HG02938 (cell line): ENCODE data around the gene LBX2.

ENCODE experiments used
- ATAC-seq: cut with Tn5 transposase; IDR thresholded peaks from one replicate; pipeline ENCODE4 v1.9.1; 2021; ENCODE audit warnings: mild to moderate bottlenecking, moderate library complexity; ENCODE audit not compliant: unreplicated experiment

LBX2 gene

DNA sequence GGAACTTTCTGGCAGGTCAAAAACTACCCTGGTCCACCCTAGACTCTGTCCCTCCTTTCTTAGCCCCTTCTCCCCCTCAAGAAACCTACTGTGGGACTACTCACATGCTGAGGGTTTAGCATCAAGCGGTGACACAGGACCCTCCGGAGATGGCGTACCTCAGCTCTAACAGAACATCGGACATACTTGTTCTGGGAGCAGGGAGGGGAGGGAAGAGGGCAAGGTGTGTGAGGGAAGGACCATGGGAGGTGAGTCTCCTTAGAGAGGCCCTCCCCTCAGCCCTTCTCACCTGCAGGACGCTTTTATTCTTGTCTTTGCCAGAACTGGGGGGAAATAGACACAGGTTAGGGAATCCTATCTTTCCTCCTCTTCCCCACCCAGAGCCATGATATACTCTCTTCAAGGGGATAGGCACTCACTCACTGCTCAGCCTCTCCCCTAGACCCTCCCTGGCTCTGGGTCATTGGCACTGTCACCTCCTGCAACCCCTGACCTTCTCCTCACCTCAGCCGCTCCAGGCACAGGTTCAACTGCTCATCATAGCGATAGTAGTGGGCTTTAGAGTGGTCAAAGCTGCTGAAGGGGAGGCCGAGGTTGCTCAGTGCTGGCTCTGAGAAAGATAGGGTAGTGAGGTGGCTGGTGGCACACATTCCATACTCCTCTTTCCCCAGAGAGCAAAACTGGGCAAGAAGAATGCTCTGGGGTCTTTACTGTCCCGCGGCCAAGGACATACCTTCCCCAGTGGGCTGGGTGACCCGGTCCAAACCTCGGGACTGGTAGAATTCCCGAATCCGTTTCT, 6.2 kb upstream of the LBX2 start:
- no peak for ATAC-seq

GRCh38 chr2:74504591-74504990, 5.2 kb upstream of the LBX2 start:
- no peak for ATAC-seq

GRCh38 chr2:74503506-74504475, 4.4 kb upstream of the LBX2 start:
- ATAC-seq = no peak

DNA sequence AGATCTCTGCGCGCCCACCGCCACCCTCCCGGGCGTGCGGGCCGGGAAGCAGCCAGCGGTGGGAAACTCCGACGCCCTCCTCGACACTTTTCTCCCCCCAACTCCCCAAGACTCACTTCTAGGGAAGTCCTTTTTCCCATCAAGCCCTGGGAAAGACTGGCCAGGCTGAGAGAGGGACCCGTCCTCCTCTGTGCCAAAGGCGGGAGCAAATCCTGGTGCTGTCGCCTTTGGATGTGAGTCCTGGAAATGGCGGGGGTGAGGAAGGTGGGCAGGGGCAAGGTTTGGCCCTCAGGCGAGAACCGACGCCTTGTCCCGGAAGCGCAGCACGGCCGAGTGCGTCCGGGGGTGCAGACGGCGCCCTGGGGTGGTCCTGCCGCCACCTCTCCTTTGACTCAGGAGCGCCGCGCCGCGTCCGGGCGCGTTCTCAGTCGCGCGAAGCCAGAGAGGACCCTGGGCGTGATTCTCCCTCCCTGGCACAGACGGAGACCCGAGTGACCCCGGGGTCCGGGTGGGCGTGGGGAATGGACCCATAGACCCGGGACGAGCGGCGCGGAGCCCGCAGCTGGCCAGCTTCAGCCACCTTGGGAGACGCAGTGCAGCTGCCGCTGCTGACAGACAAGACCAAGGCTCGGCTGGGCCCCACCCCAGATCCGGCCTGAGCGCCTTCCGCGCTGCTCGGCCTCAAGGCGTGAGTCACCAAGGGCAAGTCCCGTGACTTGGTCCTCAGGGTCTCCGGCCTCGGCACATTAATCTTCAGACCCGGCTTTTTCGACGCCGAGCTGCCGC, 3.5 kb upstream of the LBX2 start:
- peak; percentile 31 for ATAC-seq

GRCh38 chr2:74502147-74502719, 2.8 kb upstream of the LBX2 start:
- ATAC-seq = no peak

GRCh38 chr2:74501335-74502071, 2.1 kb upstream of the LBX2 start:
- no peak for ATAC-seq

DNA sequence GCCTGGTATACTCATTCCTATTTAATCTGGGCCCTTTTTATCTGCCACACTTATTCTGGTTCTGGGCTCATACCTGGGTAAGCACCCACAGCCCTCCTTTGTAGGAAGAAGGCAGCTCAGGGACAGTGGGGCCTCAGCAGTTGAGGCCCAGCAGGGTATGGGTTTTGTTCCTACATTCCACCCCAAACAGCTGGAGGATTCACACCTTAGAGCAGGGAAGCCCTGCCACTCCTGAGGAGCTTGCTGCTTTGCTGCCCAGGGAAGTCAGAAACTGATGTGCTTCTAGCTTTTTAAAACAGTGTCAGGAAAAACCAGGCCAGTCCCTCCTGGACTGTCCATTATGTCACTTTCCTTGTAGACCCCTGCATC, 1.2 kb upstream of the LBX2 start:
- ATAC-seq = no peak

DNA sequence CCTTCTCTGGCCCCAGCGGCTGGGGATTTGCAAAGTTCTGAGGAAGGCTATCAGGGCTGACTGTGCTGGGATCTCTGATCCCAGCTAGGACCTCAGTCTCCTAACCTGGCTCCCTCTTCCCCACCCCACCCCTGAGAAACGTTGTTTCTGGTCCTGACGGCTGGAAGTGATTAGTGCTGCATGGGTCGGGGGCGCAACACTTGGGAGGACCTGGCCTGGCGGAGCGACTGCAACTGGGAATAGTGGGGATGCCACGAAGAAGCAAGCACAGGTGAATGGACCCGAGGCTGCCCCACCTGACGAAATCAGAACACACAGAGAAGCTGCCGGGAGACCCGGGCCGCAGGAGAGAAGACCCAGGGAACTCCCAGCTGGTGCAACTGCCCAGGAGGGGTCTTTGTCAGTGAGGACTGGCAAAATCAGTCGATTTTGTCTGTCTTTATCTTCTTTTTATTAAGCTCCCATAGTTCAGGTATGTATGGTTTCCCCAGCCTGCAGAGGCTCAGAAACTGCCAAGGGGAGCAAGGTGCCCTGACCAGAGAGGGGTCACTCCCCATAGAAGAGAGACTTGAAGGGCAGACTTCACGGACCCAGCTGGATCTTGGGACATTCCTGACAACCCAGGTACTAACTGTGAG, 656 bp upstream of the LBX2 start:
- ATAC-seq = no peak

DNA sequence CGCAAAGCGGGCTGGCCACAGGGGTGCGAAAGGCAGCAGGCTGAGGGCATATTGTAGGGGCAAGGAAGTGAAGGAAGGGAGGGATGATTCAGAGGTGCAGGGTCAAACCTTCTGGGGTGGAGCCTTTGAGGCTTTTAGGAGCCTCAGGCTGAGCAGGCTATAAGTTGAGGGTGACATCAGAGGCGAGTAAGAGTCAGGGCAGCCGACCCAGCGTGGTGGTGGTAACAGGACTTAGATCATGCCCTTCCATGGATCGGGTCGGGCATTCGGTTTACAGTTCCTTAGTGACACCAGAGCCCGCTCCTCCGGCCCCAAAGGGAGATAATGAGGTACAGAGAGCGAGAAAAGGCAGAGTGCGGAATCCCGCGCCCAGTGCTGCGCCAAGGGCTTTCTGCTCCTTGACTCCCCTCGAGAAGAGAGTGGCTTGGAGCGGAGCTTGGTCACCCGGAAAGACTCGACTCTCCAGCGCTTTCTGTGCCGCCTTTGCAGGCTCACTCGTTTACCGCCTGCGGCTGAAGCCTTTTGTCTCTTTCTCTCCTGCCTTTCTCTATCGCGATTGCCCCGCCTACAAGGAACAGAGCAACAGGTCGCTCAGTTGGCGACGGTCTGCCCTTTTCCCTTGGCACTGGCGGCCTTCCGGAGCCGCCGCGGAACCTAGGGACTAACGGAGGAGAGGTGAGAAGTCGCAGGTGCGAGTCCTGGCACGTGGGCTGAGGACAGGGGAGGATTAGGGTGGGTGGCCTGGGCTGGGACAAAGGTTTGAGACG, 720 bp downstream of the LBX2 start:
- no peak for ATAC-seq

DNA sequence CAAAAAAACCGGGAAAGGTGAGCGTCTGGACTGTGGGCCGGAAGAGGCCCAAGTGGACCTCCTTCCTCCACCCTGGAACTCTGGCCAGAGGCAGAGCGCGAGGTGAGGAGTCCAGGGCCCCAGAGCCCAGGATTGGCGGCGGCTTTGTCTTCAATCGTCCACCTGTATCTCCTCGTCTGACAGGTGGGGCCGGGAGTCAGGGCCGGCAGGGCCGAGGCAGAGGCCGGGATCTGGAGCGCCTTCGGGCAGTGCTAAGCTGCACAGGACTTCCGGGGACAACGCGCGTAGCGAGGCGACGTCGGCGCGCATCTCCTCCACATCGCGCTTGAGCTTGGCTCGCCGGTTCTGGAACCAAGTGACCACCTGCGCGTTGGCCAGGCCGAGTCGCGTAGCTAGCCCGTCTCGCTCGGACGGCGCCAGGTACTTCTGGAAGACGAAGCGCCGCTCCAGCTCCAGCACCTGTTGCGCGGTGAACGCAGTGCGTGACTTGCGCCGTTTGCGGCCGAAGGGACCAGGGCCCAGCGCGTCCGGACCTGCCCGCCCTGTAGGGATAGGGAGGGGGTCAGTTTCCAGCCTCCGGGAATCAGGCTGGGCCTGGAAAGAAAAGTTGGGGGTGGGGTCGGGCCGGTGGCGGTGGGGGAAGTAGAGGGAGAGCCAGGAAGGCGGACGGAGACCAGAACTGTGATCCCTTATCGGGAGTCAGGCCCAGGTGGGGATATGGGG, 1.5 kb downstream of the LBX2 start:
- no peak for ATAC-seq

- no peak for ATAC-seq
Observed at GRCh38 chr2:74496997-74497776, 2.2 kb downstream of the LBX2 start.

GRCh38 chr2:74495440-74495839, 4.0 kb downstream of the LBX2 start:
- ATAC-seq = no peak

GRCh38 chr2:74493546-74493945, 5.9 kb downstream of the LBX2 start:
- no peak for ATAC-seq

GRCh38 chr2:74491648-74492544, 7.5 kb downstream of the LBX2 start:
- ATAC-seq = no peak

GRCh38 chr2:74489906-74490305, 9.5 kb downstream of the LBX2 start:
- no peak for ATAC-seq

- ATAC-seq = no peak
Observed at GRCh38 chr2:74488643-74489481, 10.5 kb downstream of the LBX2 start.
